K562 (cell line): Measurements from ENCODE around the gene ZBTB39. TPM values are rescaled to one million over a fixed set of nuclear protein-coding genes. Genes with fewer than 3 reads are reported as not detected.

Source experiments
- ARID2 ChIP-seq: fragments of 450-650 bp; IDR thresholded peaks from 2 replicates; pipeline ENCODE4 v1.6.1; 2017; ENCODE audit warnings: antibody characterized with exemption, mild to moderate bottlenecking
- BMI1 ChIP-seq: fragments of 150-350 bp; IDR thresholded peaks from 2 replicates; pipeline ENCODE4 v1.6.1; 2014; ENCODE audit warnings: low read length
- CCNT2 ChIP-seq: IDR thresholded peaks from 2 replicates; pipeline ENCODE4 v1.6.1; 2011; ENCODE audit warnings: borderline replicate concordance, low read depth, mild to moderate bottlenecking, moderate library complexity, mixed read lengths, low read length; ENCODE audit not compliant: insufficient read length; ENCODE audit errors: extremely low read depth
- FOXP1 ChIP-seq: sonication (generic); formaldehyde crosslinking; IDR thresholded peaks from 2 replicates; pipeline ENCODE4 v1.8.0; 2022; ENCODE audit warnings: mild to moderate bottlenecking, missing genetic modification reagents
- GTF2A2 ChIP-seq: IDR thresholded peaks from 2 replicates; pipeline ENCODE4 v1.6.1; 2016; ENCODE audit warnings: mild to moderate bottlenecking, missing genetic modification characterization, missing compliant biosample characterization
- HDGF ChIP-seq: fragments of 450-650 bp; IDR thresholded peaks from 2 replicates; pipeline ENCODE4 v1.6.1; 2016
- HNRNPK ChIP-seq: fragments of 200-400 bp; formaldehyde crosslinking; IDR thresholded peaks from one replicate; pipeline ENCODE4 v1.6.1; 2018; ENCODE audit warnings: mild to moderate bottlenecking, low read depth, low read length; ENCODE audit not compliant: poor library complexity, severe bottlenecking
- MEIS2 ChIP-seq: fragments of 450-650 bp; IDR thresholded peaks from 2 replicates; pipeline ENCODE4 v1.6.1; 2014; ENCODE audit warnings: mild to moderate bottlenecking; ENCODE audit not compliant: partially characterized antibody
- NUFIP1 ChIP-seq: fragments of 450-650 bp; IDR thresholded peaks from 2 replicates; pipeline ENCODE4 v1.6.1; 2018; ENCODE audit not compliant: partially characterized antibody
- PHTF2 ChIP-seq: fragments of 250-450 bp; sonication (Bioruptor Pico); IDR thresholded peaks from 2 replicates; pipeline ENCODE4 v1.5.0; 2021; ENCODE audit warnings: mild to moderate bottlenecking
- PRMT5 ChIP-seq: sonication (generic); formaldehyde crosslinking; IDR thresholded peaks from 2 replicates; pipeline ENCODE4 v1.5.0; 2020; ENCODE audit warnings: missing genetic modification reagents
- RNF219 ChIP-seq: fragments of 250-450 bp; sonication (Bioruptor Pico); IDR thresholded peaks from 2 replicates; pipeline ENCODE4 v1.5.0; 2022; ENCODE audit warnings: mild to moderate bottlenecking
- SIRT6 ChIP-seq: IDR thresholded peaks from one replicate; pipeline ENCODE4 v1.6.1; 2012; ENCODE audit warnings: low read depth, mild to moderate bottlenecking, control low read depth, inconsistent platforms, low read length, moderate library complexity
- STAT5A ChIP-seq: IDR thresholded peaks from 2 replicates; pipeline ENCODE4 v1.6.1; 2012; ENCODE audit warnings: low read length, inconsistent platforms, borderline replicate concordance
- TAL1 ChIP-seq: fragments of 450-650 bp; IDR thresholded peaks from 2 replicates; pipeline ENCODE4 v1.6.1; 2016; ENCODE audit warnings: mild to moderate bottlenecking
- XRCC5 ChIP-seq: fragments of 200-400 bp; formaldehyde crosslinking; IDR thresholded peaks from 2 replicates; pipeline ENCODE4 v1.6.1; 2017; ENCODE audit warnings: low read depth, mild to moderate bottlenecking, low read length
- ZC3H11A ChIP-seq: IDR thresholded peaks from 2 replicates; pipeline ENCODE4 v1.6.1; 2012; ENCODE audit warnings: low read depth, low read length, improper control_type of control experiment
- ZMIZ1 ChIP-seq, 2 experiments: fragments of 150-350 bp in 1 of 2; IDR thresholded peaks; 2 replicates each; pipeline ENCODE4 v1.6.1; 2012 to 2016; ENCODE audit warnings: low read depth in 2 of 2, low read length in 2 of 2, mild to moderate bottlenecking in 1 of 2, moderate library complexity in 1 of 2
- ZNF398 ChIP-seq: fragments of 250-450 bp; sonication (Bioruptor Pico); IDR thresholded peaks from 2 replicates; pipeline ENCODE4 v1.8.0; 2021; ENCODE audit warnings: moderate library complexity, mild to moderate bottlenecking, inconsistent platforms
- ZNF668 ChIP-seq: fragments of 250-450 bp; sonication (Bioruptor Pico); IDR thresholded peaks from 2 replicates; pipeline ENCODE4 v1.8.0; 2022; ENCODE audit warnings: mild to moderate bottlenecking, inconsistent platforms
- ZNF780A ChIP-seq: fragments of 250-450 bp; sonication (Bioruptor Pico); IDR thresholded peaks from 2 replicates; pipeline ENCODE4 v1.5.0; 2021; ENCODE audit warnings: mild to moderate bottlenecking
- ZNF785 ChIP-seq: fragments of 250-450 bp; sonication (Bioruptor Pico); IDR thresholded peaks from 2 replicates; pipeline ENCODE4 v1.4.0; 2020; ENCODE audit warnings: mild to moderate bottlenecking
- ZZZ3 ChIP-seq: fragments of 450-650 bp; IDR thresholded peaks from 2 replicates; pipeline ENCODE4 v1.6.1; 2016; ENCODE audit warnings: antibody characterized with exemption, mild to moderate bottlenecking, moderate library complexity
- polyA plus RNA-seq, 8 experiments: library from polyadenylated mRNA; depleted of rRNA in 4 of 8; stranded (reverse) in 5 of 8; unstranded in 3 of 8; fragments of >200 nt; fragmentation: Nextera tagmentation in 2 of 8; fragmentation: Illumina TruSeq in 1 of 8; extraction: Ambion mirVana in 2 of 8; extraction: Trizol in 1 of 8; gene quantifications; 2 replicates each; pipeline versions ENCODE4 v1.2.1 to v1.2.3, GENCODE V29; 2011 to 2014; ENCODE audit warnings: inconsistent platforms in 1 of 8, missing spikeins in 1 of 8
- total RNA-seq, 7 experiments: library from RNA; depleted of rRNA in 6 of 7; stranded (reverse); fragments of >200 nt in 6 of 7; fragmentation: Illumina TruSeq in 2 of 7; extraction: Trizol in 2 of 7; gene quantifications; 2 replicates each; pipeline versions ENCODE4 v1.2.1 to v1.2.3, GENCODE V29; 2011 to 2021; ENCODE audit warnings: low replicate concordance in 1 of 7

Gene ZBTB39
- total and polyA plus RNA-seq, 9 of the 15 experiments (the other 6 are each of a cell fraction or from before 2014, with no cell fraction given), result 3.3 to 13.3 (median 8.6) TPM

GRCh38 chr12:57039016-57039798 lies 32.9 kb upstream of the ZBTB39 start (continued):
- TF ChIP-seq RNF219 (CRISPR knock-in tag) (no peak), NUFIP1 (no peak), XRCC5 (no peak), HNRNPK (no peak), ZZZ3 (no peak), ZNF668 (no peak), STAT5A (peak; percentile 72), MEIS2 (peak; percentile 56), ARID2 (no peak), ZMIZ1 (IDR thresholded peaks at IDR 0.05; ENCODE audit: low read depth in 2 of 2, low read length in 2 of 2) (peak in 1 of 2 experiments; percentile 58; a peak in 1 of 4 replicates), SIRT6 (no peak), ZC3H11A (no peak), BMI1 (no peak), ZNF398 (CRISPR knock-in tag) (no peak), CCNT2 (no peak), ZNF780A (CRISPR knock-in tag) (no peak), PRMT5 (CRISPR knock-in tag) (no peak), HDGF (no peak), TAL1 (peak; percentile 91), FOXP1 (CRISPR knock-in tag) (no peak), ZNF785 (no peak), PHTF2 (CRISPR knock-in tag) (no peak), GTF2A2 (tag) (no peak)
